Spleen (tissue), 11 donors: ENCODE results near the gene RALGDS. TPM values are rescaled to one million over a fixed set of nuclear protein-coding genes. Genes with fewer than 3 reads are reported as not detected.

Source experiments
- DNase-seq: peaks from one replicate; pipeline ENCODE4 v3.0.0-alpha.2; 2020
- H3K27ac ChIP-seq, 8 donors: fragments of 200-600 bp; sonication (generic) in 7 of 8; 1 replicate in 4 of 8; 2 replicates in 4 of 8; pipeline versions ENCODE4 v1.5.0 to v1.8.0; 2016 to 2021; ENCODE audit warnings: inconsistent platforms in 4 of 8, mild to moderate bottlenecking in 4 of 8, moderate library complexity in 1 of 8
- H3K27me3 ChIP-seq, 7 donors: fragments of 200-600 bp; sonication (generic) in 6 of 7; replicated peaks in 1 of 7; 1 replicate in 4 of 7; 2 replicates in 3 of 7; pipeline versions ENCODE4 v1.5.0 to v1.8.0; 2016 to 2021; ENCODE audit warnings: inconsistent platforms in 3 of 7, mild to moderate bottlenecking in 1 of 7
- H3K36me3 ChIP-seq, 6 donors: fragments of 200-600 bp; sonication (generic) in 5 of 6; 1 replicate in 4 of 6; 2 replicates in 2 of 6; pipeline versions ENCODE4 v1.5.0 to v1.8.0; 2016 to 2021; ENCODE audit warnings: inconsistent platforms in 2 of 6
- H3K4me1 ChIP-seq, 6 donors: fragments of 200-600 bp; sonication (generic) in 5 of 6; 1 replicate in 3 of 6; 2 replicates in 3 of 6; pipeline versions ENCODE4 v1.5.0 to v1.8.0; 2016 to 2021; ENCODE audit warnings: inconsistent platforms in 3 of 6
- H3K4me3 ChIP-seq, 8 donors: fragments of 200-600 bp; sonication (generic) in 7 of 8; 1 replicate in 4 of 8; 2 replicates in 4 of 8; pipeline versions ENCODE4 v1.5.0 to v1.8.0; 2016 to 2021; ENCODE audit warnings: inconsistent platforms in 4 of 8, mild to moderate bottlenecking in 4 of 8, moderate library complexity in 2 of 8
- H3K9me3 ChIP-seq, 8 donors: fragments of 200-600 bp; sonication (generic) in 7 of 8; 1 replicate in 4 of 8; 2 replicates in 4 of 8; pipeline versions ENCODE4 v1.5.0 to v1.8.0; 2016 to 2021; ENCODE audit warnings: inconsistent platforms in 4 of 8
- POLR2A ChIP-seq, 3 donors: fragments of 450-650 bp; IDR thresholded peaks; one replicate each; pipeline ENCODE4 v1.5.1; 2017; ENCODE audit warnings: antibody characterized with exemption in 3 of 3, mild to moderate bottlenecking in 1 of 3
- POLR2AphosphoS5 ChIP-seq, 3 donors: sonication (generic); formaldehyde crosslinking; IDR thresholded peaks; one replicate each; pipeline ENCODE4 v1.5.1; 2017; ENCODE audit warnings: antibody characterized with exemption in 3 of 3
- WGBS, 5 donors: extraction: QIAGEN DNeasy Blood & Tissue Kit in 3 of 5; methylation state at CpG; one replicate each; pipeline versions ENCODE4 v1.1.5 to v1.1.7; 2013 to 2018; 5-methylcytosine and 5-hydroxymethylcytosine counted together
- intact Hi-C: fragments of 100-400 bp; cut with DNase I; formaldehyde crosslinking; loops from one replicate; pipeline ENCODE4 v1.15.0; 2023; ENCODE audit warnings: low total_unique reads
- polyA plus RNA-seq, 3 donors: library from polyadenylated mRNA; stranded (reverse); fragments of 200-250 nt; gene quantifications; one replicate each; pipeline ENCODE4 v1.2.1, GENCODE V29; 2013
- total RNA-seq, 7 donors: library from RNA; depleted of rRNA in 3 of 7; stranded (reverse); fragments of >200 nt in 3 of 7; fragmentation: NEBNext Ultra II Directional in 4 of 7; extraction: Animal tissue kit (Norgen Biotek cat#: 25700) in 4 of 7; gene quantifications; one replicate each; pipeline versions ENCODE4 v1.1.0 to v1.2.1, GENCODE V29; 2016 to 2021
- TF ChIP-seq, protein P1 (sequence below), 11 experiments: fragments of 200-600 bp in 7 of 11; fragments of 450-650 bp in 4 of 11; sonication (generic) in 4 of 11; IDR thresholded peaks in 8 of 11; conservative IDR thresholded peaks in 3 of 11; 1 replicate in 7 of 11; 2 replicates in 4 of 11; pipeline versions ENCODE4 v1.4.0 to v1.8.0; 2016 to 2021; ENCODE audit warnings: antibody characterized with exemption in 11 of 11, inconsistent platforms in 4 of 11, mild to moderate bottlenecking in 1 of 11
- donor health status: healthy with polysubstance abuse.
- donor health status: DM: no; HTN: no; CAD: no; lungs with moderate emphysema.
- donor health status: DM: no; HTN: no; CAD: no.
- donor health status: Bipolar disorder and iron deficiency.
- donor health status: healthy.
- donor health status: DM: no; HTN: no; CAD: no.
- donor health status: DM: yes; HTN: yes; CAD: no.

RALGDS gene
- total and polyA plus RNA-seq, 10 donors: 21.3 to 74.3 (median 55.8) TPM

DNA sequence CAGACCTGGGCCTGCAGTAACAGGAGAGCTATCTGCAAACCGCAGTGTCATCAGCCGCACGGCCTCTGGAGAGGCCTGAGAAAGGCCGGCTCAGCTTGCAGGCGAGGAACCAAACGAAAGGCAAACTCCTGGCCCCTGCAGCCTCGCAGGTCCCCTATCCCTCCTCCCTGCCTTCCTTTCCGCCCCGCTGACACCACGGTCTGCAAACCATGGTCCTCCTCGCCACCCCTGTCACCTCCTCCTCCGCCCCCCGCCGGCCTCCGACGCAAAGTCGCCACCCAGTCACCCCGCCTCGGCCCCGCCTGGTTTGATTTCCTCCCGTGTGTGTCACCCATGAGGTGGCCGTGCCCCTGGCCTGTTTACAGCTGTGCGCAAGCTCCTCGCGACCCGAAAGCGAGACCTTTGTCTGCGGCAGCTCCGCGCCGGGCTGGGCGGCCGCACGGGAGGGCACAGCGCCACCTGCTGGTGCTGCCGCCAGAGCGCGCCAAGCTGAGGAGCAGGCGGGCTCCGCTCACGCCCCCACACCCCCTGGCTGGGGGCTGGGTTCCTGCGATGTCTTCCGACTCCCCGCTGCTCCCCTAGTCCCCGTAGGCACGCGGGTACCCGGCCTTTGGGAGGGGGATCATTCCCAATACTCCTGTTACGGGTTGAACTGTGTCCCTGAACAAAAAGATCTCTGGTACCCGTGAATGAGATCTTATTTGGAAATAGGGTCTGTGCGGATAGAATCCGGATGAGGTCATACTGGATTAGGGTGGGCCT is 23.3 kb upstream of the RALGDS start:
- Histone ChIP-seq H3K27ac (peak overlapping the region; percentile 6 to 89 (median 77)), H3K36me3 (no peaks in the 10 kb centered on the region), H3K9me3 (no peaks in the 10 kb centered on the region), H3K27me3 (no peaks in the 10 kb centered on the region), H3K4me3 (peak overlapping the region in 6 of 8 donors; percentile 23 to 60 (median 30)), H3K4me1 (peaks cover 35 to 91% (median 72%) of the 10 kb centered on the region in 6 donors)
- WGBS, 5 donors: 5 to 13% (median 7%) methylated on average over 34 to 52 of the region's 52 CpGs
- TF ChIP-seq POLR2AphosphoS5 (IDR thresholded peaks at IDR 0.05): peak; percentile 84 to 92 (median 87)
- TF ChIP-seq POLR2A (IDR thresholded peaks at IDR 0.05): peak in 1 of 3 donors; percentile 4
- TF ChIP-seq, protein P1, sequence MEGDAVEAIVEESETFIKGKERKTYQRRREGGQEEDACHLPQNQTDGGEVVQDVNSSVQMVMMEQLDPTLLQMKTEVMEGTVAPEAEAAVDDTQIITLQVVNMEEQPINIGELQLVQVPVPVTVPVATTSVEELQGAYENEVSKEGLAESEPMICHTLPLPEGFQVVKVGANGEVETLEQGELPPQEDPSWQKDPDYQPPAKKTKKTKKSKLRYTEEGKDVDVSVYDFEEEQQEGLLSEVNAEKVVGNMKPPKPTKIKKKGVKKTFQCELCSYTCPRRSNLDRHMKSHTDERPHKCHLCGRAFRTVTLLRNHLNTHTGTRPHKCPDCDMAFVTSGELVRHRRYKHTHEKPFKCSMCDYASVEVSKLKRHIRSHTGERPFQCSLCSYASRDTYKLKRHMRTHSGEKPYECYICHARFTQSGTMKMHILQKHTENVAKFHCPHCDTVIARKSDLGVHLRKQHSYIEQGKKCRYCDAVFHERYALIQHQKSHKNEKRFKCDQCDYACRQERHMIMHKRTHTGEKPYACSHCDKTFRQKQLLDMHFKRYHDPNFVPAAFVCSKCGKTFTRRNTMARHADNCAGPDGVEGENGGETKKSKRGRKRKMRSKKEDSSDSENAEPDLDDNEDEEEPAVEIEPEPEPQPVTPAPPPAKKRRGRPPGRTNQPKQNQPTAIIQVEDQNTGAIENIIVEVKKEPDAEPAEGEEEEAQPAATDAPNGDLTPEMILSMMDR (IDR thresholded peaks at IDR 0.05 in 8 of 11, conservative IDR thresholded peaks at IDR 0.05 in 3 of 11): peak; percentile 90 to 99 (median 98)
- intact Hi-C loops: loop anchor here (2.0 kb wide), 1 partner anchor 42 kb away; no protein-coding TSS in a partner anchor
- DNase-seq: peak; percentile 96

DNA sequence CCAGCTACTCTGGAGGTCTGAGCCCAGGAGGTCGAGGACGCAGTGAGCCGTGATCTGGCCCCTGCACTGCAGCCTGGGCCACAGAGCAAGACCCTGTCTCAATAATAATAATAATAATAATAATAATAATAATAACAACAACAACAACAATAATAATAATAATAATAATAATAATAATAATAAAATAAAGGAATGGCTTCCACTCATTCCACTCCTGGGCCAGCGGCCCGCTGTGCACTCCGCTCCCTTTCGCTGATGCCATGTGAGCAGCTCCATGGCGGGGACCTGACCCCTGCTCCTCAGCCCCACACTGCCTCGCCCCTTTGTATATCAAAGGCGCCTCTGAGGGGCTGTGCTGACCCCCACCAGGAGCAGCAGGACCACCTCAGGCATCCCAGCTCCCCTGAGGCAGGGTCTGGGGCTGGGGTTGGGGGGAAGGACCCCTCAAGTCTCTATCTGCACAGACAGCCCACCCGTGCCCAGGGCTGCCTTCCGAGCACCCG is 22.6 kb upstream of the RALGDS start:
- WGBS, 5 donors: 84 to 91% (median 88%) methylated on average over 12 to 13 of the region's 13 CpGs
- Histone ChIP-seq H3K36me3 (no peaks in the 10 kb centered on the region), H3K27me3 (no peaks in the 10 kb centered on the region), H3K27ac (peak overlapping the region; percentile 6 to 89 (median 77)), H3K4me3 (peak overlapping the region in 6 of 8 donors; percentile 23 to 60 (median 30)), H3K9me3 (no peaks in the 10 kb centered on the region), H3K4me1 (peaks cover 35 to 90% (median 71%) of the 10 kb centered on the region in 6 donors)
- DNase-seq: no peak
- TF ChIP-seq POLR2A (IDR thresholded peaks at IDR 0.05) (no peak), POLR2AphosphoS5 (IDR thresholded peaks at IDR 0.05) (no peak)
- TF ChIP-seq, protein P1 (IDR thresholded peaks at IDR 0.05 in 8 of 11, conservative IDR thresholded peaks at IDR 0.05 in 3 of 11): no peak
- intact Hi-C loops: loop anchor here (2.0 kb wide), 1 partner anchor 41 kb away; no protein-coding TSS in a partner anchor

DNA sequence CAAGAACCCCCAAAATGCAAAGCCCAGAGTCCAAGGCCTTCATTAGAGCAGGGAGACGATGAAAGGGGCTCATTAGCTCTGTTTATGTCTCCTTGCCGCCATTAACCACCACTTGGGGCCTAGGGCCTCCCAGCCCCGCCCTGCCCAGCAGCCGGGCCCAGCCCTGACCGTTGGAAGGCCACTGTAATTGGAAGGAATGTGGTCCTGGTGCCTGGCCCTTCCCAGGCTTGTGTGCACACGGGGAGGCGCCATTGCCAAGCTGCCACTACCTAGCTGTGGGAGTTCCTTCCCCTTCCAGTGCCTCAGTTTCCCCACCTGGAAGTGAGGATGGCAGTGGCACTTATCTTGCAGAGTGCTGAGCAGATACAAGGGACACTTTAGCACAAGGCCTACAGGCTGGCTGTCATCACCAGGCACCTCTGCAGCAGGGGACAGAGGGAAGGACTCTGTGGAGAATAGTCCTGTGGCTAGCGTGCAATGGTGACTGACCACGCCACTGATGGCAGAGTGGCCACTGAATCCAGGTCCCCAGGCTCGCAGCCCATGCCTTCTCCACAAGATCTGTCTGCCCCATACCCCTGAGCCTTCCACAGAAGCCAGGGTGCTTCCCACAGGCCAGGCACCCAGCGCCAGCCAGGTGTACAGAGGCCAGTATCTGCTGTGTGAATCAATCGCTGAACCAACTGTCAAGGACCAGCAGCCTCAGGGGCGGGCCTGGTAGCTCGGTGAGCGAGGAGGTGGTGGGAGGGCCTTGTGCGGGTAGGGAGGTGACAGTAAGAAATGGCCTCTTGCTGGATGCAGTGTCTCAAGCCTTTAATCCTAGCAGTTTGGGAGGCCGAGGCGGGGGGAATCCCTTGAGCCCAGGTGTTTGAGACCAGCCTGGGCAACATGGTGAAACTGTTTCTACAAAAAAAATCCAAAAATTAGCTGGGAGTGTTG is 21.9 kb upstream of the RALGDS start:
- TF ChIP-seq, protein P1 (IDR thresholded peaks at IDR 0.05 in 8 of 11, conservative IDR thresholded peaks at IDR 0.05 in 3 of 11): no peak
- TF ChIP-seq POLR2AphosphoS5 (IDR thresholded peaks at IDR 0.05) (no peak), POLR2A (IDR thresholded peaks at IDR 0.05) (no peak)
- no peaks in the 10 kb centered on the region for H3K36me3 ChIP-seq
- H3K4me3 ChIP-seq: no peak overlapping the region
- 54 to 73% (median 70%) methylated on average over 13 to 18 of the region's 18 CpGs for WGBS, 5 donors
- H3K9me3 ChIP-seq: no peaks in the 10 kb centered on the region
- peak overlapping the region in 6 of 8 donors; percentile 10 to 82 (median 70) for H3K27ac ChIP-seq
- peak; percentile 79 for DNase-seq
- H3K27me3 ChIP-seq: no peaks in the 10 kb centered on the region
- H3K4me1 ChIP-seq: peaks cover 35 to 89% (median 67%) of the 10 kb centered on the region in 6 donors
- intact Hi-C loops: no loop called here
